HG02571 (cell line): ENCODE data around the gene PTPRN2.

Source experiments
- ATAC-seq: cut with Tn5 transposase; IDR thresholded peaks from one replicate; pipeline ENCODE4 v1.9.1; 2021; ENCODE audit warnings: mild to moderate bottlenecking, moderate library complexity; ENCODE audit not compliant: unreplicated experiment

The PTPRN2 gene

DNA sequence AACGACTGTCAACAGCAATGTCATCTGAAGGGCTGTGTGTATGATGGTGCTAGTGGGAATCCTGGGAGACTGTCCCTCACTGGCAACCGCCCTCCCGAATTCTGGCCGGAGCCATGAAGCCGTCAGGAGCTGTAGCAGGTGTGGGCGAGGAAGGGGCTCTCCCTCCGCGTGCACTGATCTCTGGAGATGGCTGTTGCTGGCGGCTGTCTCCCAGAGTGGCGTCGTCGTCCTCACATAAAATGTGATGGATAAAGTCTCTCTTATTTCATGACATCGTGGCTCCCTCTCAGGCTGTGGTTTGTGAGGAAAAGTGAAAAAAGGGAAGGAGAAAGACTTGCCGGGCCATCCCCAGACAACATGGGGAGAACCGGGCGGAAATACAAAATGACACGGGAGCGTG is 1034.4 kb downstream of the PTPRN2 start:
- no peak for ATAC-seq

DNA sequence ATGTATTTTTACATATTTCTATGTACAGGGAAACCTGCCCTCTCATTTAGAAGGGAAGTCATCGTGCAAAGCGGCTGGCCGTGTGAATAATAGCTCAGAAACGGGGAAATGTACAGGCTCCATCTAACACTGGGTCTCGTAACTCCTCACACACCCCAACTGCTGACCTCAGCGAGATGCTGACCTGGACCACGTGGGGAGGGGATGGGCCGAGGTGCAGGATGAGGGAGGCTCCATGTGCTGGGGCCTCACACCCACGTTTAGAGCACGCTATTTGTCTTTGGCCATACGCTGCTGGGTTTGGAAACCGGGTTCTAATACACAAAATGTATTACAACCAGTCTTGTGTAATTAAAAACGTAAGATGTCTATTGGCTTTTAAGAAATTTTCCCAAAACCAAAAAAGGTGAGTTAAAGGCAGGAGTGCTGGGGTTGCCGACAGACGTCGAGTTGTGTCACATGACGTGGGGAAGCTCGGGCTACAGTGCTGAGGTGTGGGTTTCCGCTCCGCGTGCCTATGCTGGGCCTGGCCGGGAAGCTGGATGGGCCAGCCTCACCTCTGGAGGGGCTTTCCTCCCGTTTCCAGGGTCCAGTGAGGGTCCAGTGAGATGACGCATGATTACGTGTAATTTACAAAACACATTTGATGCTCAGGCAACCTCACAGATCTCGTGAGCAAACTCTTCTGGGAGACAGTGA is 1035.2 kb downstream of the PTPRN2 start:
- ATAC-seq: no peak

DNA sequence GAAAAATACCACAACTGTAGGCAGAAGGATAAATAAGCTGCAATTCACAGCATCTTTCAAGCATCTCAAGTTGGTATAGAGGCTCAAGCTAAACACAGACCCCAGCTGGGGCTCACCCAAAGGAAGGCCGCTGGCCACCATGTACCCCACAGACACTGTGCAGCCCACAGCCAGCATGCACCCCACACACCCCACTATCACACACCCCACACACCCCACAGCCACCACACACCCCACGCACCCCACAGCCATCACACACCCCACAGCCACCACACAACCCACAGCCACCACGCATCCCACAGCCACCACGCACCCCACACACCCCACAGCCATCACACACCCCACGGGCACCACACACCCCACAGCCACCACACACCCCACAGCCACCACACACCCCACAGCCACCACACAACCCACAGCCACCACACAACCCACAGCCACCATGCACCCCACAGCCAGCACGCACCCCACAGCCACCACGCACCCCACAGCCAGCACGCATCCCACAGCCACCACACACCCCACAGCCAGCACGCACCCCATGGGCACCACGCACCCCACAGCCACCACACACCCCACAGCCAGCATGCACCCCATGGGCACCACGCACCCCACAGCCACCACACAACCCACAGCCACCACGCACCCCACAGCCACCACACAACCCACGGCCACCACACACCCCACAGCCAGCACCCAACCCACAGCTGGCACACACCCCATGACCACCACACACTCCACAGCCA is 1036.1 kb downstream of the PTPRN2 start:
- ATAC-seq: no peak

DNA sequence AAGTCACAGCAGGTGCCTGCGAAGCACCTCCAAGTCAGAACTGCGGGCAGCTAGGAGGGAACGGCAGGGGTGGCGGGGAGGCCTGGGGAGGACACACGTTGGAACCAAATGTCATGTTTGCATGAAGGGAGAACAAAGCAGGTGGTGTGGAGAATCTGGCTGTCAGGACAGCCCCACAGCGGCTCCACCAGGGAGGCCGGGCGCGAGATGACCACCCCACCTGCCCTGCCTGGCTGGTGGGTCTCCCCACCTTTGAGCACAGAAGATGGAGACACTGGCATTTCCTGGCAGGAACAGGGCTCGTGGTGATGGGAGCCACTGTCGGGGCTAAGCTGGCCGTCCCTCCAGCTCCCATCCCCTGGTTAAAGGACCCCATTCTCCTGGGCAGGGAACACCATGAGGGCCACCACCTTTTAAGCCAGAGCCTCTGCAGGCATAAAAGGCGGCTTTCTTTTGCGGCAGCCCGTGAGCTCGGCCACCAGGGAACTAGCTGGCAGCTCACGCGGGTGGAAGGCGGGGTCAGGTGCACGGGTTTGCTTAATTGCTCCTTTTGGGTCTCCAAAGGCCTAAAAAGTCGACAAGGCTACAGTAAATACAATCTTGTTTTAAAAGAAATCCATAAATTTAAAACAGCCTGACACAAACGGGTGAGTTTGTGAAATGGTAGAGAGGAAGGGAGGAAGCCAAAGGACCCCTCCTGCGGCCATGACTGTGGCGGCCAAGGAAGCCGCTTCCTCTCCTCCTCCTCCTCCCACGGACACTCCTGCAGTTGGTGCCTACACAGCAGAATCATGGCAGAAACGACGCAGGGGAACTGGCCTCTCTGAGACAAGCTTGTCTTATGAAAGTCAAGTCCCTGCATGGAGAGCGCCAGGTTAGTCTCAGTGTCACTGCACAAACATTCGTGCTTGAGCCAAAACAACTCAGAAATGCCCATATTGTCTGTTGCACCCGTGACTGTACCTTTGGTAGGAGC is 1037.0 kb downstream of the PTPRN2 start:
- no peak for ATAC-seq

DNA sequence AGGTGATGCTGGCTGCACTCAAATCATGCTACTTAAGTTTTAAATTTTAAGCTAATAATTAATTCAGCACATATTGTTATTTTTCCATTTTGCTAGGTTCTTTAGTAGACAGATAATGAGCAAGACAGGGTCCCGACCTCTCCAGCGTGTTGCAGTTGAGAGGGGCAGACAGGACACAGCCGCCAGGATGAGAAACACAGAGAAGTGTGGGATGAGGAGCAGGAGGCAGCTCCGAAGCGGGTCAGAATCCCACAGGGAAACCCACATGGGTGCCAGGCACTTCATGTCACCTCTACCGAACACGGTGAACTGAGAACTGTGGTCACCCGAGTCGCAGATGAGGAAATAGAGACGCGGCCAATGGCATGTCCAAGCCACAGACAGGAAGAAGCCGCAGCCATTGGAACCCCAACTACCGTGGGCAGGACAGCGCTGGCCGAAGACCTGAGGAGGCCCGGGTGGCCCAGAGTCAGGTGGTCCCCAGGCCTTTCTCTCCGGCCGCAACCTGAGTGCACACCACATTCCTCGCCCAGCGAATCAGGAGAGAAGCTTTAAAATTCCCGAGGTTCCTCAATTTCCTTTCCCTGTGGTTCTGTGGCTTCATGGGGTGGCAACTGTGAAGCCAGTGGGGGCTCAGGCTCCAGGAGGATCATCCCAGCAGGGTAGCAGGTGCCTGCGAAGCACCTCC is 1037.9 kb downstream of the PTPRN2 start:
- no peak for ATAC-seq

DNA sequence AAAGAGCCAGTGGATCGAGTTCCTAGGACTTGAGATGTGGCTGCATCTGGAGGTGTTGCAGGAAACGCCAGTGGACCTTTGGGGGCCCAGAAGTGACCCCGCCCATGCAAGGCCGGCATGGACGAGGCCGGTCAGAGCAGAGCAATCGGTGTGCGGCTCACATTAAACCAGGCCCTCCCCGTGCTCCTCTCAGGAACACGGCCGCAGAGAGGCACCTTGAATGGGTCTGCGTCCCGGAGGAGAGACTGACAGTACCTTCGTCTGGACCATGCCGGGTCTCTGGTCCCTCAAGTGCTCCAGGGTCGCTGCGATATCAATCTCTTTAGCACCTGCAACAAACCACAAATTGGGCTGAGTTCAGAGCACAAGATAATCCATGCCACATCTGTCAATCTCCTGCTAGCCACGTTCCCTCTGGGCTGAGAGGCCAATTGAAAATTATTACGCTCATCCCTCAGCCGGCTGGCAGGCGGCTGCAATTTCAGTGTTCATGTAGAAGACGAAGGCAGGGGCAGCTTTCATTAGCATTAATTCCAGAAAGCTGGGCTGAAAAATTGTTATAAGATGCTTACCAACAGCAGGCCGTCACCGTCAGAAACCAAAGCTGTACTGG is 1038.8 kb downstream of the PTPRN2 start:
- no peak for ATAC-seq

DNA sequence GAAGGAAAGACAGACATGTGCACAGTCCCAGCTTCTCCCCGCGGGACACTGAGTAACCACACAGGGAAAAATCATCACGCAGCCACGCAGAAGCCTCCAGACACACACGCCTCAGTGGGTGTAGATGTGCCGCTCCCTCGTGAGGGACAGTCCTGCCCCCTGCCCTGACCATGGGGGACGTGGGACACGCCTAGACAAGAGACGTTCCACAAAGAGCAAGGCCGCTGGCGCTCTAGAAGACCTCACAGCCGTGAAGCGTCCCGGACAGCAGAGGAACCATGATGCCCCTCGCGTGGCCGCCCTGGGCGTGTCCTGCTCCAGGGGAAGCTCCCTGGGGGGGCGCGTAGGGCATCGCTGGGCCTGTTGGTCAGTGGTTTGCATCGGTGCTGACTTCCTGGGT is 1040.0 kb downstream of the PTPRN2 start:
- no peak for ATAC-seq

DNA sequence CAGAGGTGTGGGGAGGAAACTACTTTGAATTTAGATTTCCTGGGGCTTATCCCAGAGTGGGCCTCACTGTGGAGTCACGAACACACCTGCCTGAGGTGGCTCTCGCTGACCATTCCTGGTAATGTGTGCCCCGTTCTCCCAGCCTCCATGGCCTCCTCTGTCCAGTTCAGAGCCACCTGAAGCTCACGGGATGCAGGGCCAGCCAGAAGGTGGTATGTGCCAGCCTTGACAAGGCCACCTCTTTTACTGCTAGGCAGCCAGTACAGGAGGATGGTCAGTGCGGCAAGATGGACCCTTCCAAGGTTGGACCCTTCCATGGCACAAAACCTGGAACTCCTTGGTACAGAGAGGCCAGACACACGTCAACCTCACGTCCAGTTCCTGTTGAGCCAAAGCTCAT is 1040.5 kb downstream of the PTPRN2 start:
- no peak for ATAC-seq

DNA sequence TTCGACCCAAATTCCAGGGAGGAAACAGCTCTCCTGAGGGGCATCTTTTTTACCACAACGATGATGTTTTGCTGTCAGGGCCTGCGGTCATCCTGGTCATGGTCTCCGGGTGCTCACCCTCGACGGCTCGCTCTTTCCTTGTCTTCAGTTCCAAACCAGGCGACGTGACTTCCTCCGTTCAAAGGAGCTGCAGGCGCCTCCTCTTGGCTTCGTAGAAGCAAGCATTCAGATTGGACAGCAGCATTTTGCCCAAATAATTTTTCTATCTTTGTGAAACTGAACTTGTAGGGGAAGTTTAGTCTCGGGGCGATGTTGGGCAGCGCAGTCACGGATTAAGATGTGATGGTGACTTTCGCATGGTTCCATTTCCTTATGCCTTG is 1042.0 kb downstream of the PTPRN2 start:
- ATAC-seq: no peak

DNA sequence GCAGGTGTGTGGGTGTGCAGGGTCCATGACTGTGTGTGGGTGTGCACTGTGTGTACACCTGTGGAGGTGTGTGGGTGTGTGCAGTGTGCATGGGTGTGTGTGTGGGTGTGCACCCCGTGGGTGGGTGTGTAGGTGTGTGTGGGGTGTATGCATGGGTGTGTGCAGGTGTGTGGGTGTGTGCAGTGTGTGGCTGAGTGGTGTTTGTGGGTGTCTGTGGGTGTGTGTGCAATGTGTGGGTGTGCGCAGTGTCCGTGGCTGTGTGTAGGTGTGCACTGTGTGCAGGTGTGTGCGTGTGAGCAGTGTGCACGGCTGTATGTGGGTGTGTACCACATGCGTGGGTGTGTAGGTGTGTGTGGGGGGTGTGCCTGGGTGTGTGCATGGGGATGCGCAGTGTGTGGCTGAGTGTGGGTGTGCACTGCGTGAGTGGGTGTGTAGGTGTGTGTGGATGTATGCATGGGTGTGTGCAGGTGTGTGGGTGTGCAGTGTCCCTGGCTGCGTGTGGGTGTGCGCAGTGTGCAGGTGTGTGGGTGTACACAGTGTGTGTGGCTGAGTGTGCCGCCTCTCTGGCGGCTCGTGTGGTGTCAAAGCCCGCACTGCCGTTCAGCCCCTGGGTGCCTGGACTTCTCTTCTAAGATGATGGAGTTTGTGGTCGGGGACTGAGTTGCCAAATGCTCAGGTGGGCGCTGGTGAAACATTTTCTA is 1042.5 kb downstream of the PTPRN2 start:
- no peak for ATAC-seq

DNA sequence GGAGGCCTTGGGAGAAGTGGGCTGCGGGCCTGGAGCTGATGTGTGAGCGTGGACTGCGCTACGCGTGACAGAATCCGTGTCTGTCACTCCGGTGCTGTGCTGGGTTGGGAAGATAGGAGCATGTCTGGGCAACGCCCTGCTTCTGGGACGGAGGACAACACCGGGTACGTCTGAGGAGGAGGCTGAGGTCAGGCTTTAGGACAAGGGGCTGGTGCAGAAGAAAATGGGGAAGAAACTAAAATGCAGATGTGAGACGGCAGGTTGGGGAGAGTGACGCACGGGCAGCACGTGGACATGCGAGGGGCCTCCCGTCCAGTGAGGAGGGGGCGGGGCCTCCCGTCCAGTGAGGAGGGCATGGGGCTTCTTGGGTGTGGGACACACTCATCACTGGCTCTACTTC is 1043.4 kb downstream of the PTPRN2 start:
- ATAC-seq: no peak

DNA sequence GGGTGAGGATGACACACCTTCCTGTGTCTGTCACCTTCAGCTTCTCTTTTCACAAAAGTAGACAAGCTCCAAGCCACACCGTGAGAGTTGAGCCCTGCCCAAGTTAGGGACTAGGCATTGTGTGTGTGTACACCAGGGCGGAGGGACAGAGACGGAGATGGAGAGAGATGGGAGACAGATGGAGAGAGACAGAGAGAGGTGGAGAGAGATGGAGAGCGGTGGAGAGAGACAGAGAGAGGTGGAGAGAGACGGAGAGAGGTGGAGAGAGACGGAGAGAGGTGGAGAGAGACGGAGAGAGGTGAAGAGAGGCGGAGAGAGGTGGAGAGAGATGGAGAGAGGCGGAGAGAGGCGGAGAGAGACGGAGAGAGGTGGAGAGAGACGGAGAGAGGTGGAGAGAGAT is 1043.8 kb downstream of the PTPRN2 start:
- ATAC-seq: no peak

DNA sequence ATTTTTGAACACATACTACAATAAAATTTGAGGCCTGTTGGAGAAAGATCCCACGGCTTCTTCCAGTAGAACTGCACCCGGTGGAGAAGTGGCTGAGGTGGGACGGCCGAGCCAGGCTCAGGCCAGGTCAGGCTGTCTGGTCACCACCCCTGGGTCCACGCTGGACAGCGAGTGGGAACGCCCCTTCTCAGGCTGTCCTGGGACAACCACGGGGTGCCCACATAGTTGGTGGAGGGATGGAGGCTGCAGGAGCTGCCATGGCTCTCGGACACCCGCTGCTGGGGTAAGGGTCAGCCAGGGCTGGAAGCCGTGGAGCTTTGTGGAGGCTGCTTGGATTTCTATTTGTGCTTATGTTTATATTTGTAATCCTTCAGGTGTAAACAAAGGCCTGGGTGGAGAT is 1044.3 kb downstream of the PTPRN2 start:
- ATAC-seq: no peak

DNA sequence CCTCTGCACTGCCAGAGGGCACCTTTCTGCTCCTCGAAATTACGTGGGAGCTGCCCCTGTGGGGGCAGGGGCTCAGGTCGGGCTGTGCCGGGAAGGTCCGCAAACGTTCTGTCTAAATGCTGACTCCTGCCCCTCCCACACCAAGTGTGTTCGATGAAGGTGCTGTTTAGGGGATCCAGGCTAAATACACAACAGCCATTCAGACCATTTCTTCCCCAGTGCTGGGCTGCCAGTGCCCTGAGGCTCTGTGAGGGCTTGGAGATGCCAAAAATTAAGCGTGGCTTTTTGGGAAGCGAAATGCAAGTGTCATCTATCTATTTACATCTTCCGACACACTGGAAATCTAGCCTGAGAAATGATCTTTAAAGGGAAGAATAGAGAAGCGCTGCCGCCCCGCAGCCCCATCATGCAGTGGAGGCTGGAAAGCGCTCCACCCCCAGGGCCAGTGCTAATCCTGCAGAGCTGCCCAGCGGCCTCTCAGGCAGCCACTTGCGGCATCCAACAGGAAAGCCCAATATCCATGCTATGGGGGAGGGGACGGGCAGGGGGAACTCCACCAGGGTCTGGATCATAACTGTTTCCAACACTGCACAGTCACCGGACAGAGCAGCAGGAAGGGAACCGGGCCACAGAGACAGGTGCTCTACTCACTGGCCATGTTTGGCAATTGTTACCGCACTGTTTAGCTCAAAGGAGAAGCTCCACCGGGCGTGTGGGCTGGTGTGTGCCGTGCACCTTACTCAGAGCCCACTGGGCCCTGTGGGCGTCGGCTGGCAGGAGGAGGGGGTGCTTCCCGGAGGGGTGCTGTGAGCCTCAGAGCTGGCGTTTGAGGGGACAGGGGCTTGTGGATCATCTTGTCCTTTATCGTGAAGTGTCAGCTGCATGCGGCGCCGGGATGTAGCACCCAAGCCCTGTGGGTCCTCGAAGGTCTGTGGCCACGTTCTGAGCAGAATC is 1045.3 kb downstream of the PTPRN2 start:
- no peak for ATAC-seq

DNA sequence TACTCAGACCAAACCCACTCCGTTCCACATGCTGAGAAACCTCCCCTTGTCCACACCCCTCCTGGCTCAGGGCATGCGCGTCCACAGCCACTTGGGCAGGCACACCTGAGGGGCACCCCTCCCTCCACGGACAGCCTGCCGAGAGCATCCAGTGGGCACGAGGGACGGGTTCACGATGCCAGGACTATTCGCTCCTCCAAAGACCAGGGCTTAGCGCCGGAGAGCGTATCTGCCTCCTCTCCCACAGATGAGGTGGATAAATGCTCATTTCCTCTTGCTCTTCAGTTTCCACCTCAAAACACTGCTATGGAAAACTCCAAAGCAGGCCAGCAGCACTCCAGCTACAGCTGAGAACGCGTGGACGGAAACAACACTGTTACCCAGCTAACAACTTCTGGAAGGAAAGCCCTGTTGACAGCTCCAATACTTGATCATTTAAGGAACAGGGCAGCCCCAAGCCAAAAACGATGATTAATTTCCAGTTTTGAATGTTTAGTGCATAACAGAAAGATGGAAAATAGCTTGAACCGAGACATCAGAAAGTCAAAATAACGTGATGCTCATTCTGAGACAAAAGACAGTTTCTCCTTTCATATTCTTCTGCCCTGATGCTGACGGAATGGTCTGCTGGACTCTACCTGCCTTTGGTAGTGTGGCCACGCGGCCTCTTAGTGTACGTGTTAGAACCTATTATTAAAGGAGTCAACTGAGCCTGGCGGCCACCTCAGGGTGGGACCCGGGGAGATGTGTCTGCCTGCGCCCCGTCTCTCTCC is 1046.1 kb downstream of the PTPRN2 start:
- no peak for ATAC-seq

DNA sequence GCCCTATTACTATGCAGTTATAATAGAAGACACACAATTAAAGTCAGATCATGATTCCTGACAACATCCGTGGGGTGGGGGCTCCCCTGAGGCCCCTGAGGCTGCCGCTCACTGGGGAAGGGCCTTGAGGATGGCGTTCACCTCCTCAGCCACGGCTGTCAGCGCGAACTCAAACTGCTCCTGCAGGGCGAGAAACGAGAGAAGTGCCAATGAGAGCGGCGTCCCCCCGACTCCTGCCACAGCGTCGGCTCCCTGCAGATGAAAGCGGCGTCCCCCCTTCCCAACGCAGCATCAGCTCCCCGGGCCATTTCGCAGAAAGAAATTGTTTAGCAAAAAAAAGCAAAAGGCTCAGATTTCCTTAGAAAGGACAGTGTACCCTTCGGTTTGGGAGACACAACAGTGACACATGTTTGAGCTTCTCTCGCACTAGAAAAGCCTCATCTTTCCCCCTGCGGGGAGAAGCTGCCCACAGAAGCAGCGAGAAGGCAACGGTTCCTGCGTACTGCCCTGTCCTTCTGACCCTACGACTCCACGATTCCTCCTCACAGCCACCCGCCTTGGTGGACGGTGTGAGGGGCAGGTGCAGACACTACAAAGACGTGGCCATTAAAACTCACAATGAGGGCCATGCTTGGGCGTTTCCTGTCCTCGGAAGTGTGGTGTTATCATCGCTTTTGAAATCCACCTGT is 1046.9 kb downstream of the PTPRN2 start:
- ATAC-seq: no peak

DNA sequence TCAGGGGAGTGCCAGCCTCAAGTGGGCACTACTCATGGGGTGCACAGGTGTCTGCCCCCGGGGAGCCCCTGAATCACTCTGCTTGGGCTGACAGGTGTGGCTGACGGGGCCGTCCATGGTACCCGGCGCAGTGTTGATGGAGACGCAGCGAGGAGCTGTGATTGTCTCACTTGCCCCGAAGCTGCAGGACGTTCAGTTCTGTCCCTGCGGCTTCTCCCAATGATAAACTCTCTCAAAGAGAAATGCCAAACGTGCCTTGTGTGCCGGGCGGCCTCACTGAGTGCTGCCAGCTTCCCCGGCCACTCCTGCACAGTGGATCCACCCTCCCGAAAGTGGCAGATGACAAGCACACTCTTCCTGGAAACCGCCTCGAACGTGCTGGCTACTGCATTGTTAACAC is 1047.6 kb downstream of the PTPRN2 start:
- no peak for ATAC-seq
